Osteocyte (in vitro differentiated cells): Measurements from ENCODE around the gene WDR87. TPM values are rescaled to one million over a fixed set of nuclear protein-coding genes. Genes with fewer than 3 reads are reported as not detected.

Experiments
- DNase-seq: peaks from one replicate; pipeline ENCODE4 v3.0.0; 2021; ENCODE audit warnings: mixed read lengths; ENCODE audit not compliant: unreplicated experiment; ENCODE audit errors: extremely low spot score
- H3K27ac Mint-ChIP-seq: one replicate; pipeline ENCODE4 v1.8.0; 2021; ENCODE audit warnings: mild to moderate bottlenecking, mixed read lengths; ENCODE audit not compliant: unreplicated experiment
- H3K27me3 Mint-ChIP-seq: one replicate; pipeline ENCODE4 v1.8.0; 2021; ENCODE audit warnings: mixed read lengths; ENCODE audit not compliant: unreplicated experiment
- H3K36me3 Mint-ChIP-seq: one replicate; pipeline ENCODE4 v1.8.0; 2021; ENCODE audit warnings: mixed read lengths; ENCODE audit not compliant: unreplicated experiment
- H3K4me1 Mint-ChIP-seq: one replicate; pipeline ENCODE4 v1.8.0; 2021; ENCODE audit warnings: mixed read lengths; ENCODE audit not compliant: unreplicated experiment
- H3K4me3 Mint-ChIP-seq: one replicate; pipeline ENCODE4 v1.8.0; 2021; ENCODE audit warnings: mild to moderate bottlenecking, moderate library complexity, mixed read lengths; ENCODE audit not compliant: unreplicated experiment
- H3K9me3 Mint-ChIP-seq: one replicate; pipeline ENCODE4 v1.8.0; 2021; ENCODE audit warnings: mixed read lengths; ENCODE audit not compliant: unreplicated experiment
- total RNA-seq: library from RNA; stranded (reverse); gene quantifications from 2 replicates; pipeline ENCODE4 v1.2.1, GENCODE V29; 2021
- TF ChIP-seq, protein P1 (sequence below): fragments of 200-600 bp; sonication (generic); IDR thresholded peaks from 2 replicates; pipeline ENCODE4 v1.5.0; 2021; ENCODE audit warnings: antibody characterized with exemption, mild to moderate bottlenecking, moderate library complexity

Gene WDR87
- total RNA-seq, 1 donor from 2014 or later = not detected

DNA sequence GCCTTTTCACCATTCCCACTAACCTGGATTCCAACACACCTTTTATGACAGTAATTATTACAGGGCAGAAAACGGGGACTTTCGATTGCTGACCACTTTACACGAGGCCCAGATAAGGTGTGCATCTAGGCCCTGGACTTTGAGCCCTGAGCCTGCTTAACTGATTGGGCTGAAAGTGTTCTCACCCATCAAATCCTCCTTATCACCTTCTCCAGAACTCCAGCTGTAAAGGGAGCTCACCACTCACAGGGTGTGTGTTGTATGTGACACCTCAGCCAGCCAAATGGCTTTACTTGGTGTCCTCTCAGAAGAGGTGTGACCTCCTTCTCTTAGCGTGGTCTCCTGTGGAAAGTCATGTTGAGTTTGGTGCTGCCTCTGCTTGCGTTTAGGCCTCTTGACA lies 37.1 kb upstream of the WDR87 start:
- Mint-ChIP-seq H3K9me3 (no peaks in the 10 kb centered on the region), H3K27ac (no peak overlapping the region), H3K27me3 (no peaks in the 10 kb centered on the region), H3K4me3 (no peak overlapping the region), H3K36me3 (peaks cover 7% of the 10 kb centered on the region), H3K4me1 (peaks cover 2% of the 10 kb centered on the region)
- DNase-seq = no peak
- TF ChIP-seq, protein P1, sequence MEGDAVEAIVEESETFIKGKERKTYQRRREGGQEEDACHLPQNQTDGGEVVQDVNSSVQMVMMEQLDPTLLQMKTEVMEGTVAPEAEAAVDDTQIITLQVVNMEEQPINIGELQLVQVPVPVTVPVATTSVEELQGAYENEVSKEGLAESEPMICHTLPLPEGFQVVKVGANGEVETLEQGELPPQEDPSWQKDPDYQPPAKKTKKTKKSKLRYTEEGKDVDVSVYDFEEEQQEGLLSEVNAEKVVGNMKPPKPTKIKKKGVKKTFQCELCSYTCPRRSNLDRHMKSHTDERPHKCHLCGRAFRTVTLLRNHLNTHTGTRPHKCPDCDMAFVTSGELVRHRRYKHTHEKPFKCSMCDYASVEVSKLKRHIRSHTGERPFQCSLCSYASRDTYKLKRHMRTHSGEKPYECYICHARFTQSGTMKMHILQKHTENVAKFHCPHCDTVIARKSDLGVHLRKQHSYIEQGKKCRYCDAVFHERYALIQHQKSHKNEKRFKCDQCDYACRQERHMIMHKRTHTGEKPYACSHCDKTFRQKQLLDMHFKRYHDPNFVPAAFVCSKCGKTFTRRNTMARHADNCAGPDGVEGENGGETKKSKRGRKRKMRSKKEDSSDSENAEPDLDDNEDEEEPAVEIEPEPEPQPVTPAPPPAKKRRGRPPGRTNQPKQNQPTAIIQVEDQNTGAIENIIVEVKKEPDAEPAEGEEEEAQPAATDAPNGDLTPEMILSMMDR = no peak

DNA sequence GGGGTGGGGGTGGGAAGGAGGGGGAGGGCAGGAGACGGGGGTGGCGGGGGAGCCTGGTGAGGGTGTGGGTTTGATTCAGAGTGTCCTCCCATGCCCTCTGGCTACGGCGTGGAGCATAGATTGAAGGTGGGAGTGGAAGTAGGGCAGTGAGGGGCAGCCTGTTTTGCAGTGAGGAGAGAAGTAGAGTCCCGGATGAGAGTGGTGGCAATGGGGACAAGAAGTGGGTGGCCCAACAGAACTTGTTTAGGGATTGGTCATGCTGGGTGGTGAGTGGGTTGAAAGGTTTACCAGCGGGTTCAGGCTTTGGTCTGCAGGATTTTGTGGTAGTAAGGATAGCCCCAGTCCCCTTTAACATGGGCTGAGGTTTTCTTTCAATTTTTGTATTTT lies 36.1 kb upstream of the WDR87 start:
- TF ChIP-seq, protein P1 = no peak
- no peaks in the 10 kb centered on the region for H3K9me3 Mint-ChIP-seq
- H3K27ac Mint-ChIP-seq = no peak overlapping the region
- no peak for DNase-seq
- no peaks in the 10 kb centered on the region for H3K27me3 Mint-ChIP-seq
- no peak overlapping the region for H3K4me3 Mint-ChIP-seq
- peaks cover 7% of the 10 kb centered on the region for H3K36me3 Mint-ChIP-seq
- H3K4me1 Mint-ChIP-seq = peaks cover 2% of the 10 kb centered on the region

DNA sequence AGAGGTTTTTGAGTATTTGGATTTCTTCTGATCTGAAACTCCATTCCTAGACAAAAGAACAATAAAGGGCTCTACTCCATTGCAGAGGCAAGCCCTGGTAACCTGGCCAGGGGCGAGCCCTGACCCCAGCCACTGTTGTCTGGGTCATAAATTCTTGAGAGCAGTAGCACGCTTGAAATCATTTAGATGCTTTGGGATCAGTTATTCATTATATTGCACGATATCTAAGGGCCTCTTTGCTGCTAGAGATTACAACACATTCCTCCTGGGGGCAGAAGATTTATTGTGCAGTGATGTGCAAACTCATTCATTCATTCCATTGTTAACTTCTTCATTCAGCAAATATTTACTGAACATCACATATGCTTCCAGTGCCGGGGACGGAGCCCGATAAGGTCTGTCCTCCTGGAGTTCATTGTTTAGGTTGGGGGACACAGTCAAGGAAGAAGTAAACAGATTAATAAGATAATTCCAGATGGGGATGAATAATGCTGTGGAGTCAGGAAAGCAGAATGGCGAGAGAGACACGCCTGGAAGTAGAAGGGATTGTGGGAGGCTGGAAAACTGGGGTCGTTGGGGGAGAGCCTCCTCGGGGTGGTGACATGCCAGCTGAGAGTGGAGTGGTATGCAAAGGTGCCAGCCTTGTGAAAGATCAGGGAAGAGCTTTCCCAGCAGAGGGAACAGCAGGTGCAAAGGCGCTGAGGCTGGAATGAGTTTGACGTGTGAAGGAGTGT lies 35.6 kb upstream of the WDR87 start:
- Mint-ChIP-seq H3K36me3 (peaks cover 7% of the 10 kb centered on the region), H3K9me3 (no peaks in the 10 kb centered on the region), H3K27ac (no peak overlapping the region), H3K27me3 (no peaks in the 10 kb centered on the region), H3K4me1 (peaks cover 2% of the 10 kb centered on the region), H3K4me3 (no peak overlapping the region)
- no peak for DNase-seq
- TF ChIP-seq, protein P1 = no peak

DNA sequence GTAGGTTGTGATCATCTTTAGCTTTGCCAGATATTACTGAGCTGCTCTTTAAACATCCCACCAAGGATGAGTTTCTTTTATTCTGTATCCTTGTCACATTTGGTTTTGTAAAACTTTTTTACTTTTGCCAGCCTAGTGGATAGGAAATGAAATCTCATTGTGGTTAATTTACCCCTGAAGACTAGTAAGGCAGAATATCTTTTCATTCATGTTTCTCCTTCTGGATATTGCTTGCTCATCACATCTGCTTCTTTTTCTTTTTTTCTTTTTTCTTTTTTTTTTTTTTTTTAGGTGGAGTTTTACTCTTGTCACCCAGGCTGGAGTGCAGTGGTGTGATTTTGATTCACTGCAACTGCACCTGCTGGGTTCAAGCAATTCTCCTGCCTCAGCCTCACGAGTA lies 32.0 kb upstream of the WDR87 start:
- no peaks in the 10 kb centered on the region for H3K9me3 Mint-ChIP-seq
- H3K27ac Mint-ChIP-seq = no peak overlapping the region
- TF ChIP-seq, protein P1 = no peak
- no peaks in the 10 kb centered on the region for H3K27me3 Mint-ChIP-seq
- H3K36me3 Mint-ChIP-seq = peaks cover 10% of the 10 kb centered on the region
- no peak for DNase-seq
- peaks cover 18% of the 10 kb centered on the region for H3K4me1 Mint-ChIP-seq
- H3K4me3 Mint-ChIP-seq = no peak overlapping the region

DNA sequence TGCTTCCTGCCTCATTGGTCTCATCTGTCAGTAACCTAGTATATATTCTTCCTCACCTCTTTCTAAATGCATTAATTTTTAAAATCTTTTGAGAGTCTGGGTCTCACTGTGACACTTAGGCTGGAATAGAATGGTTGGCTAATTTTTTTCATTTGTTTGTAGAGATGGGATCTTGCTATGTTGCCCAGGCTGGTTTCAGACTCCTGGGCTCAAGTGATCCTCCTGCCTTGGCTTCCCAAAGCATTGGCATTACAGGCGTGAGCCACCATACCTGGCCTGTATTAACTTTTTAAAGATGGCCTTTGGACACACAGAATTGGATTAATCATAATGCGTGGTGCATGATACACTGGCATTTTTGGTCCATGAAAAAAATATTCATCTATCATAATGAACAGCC lies 30.5 kb upstream of the WDR87 start:
- H3K36me3 Mint-ChIP-seq = peaks cover 7% of the 10 kb centered on the region
- no peak overlapping the region for H3K27ac Mint-ChIP-seq
- peaks cover 30% of the 10 kb centered on the region for H3K4me1 Mint-ChIP-seq
- no peaks in the 10 kb centered on the region for H3K9me3 Mint-ChIP-seq
- H3K4me3 Mint-ChIP-seq = no peak overlapping the region
- TF ChIP-seq, protein P1 = no peak
- no peaks in the 10 kb centered on the region for H3K27me3 Mint-ChIP-seq
- DNase-seq = no peak
